HG02870 (cell line): ENCODE measurements around the gene CDC27.
"Not testable (repeated sequence)": the region's sequence is repeated elsewhere in the genome, so short reads cannot be mapped to it uniquely, and the experiment has no call there.

Experiments used
- ATAC-seq: cut with Tn5 transposase; IDR thresholded peaks from one replicate; pipeline ENCODE4 v1.9.1; 2021; ENCODE audit warnings: mild to moderate bottlenecking, moderate library complexity; ENCODE audit not compliant: unreplicated experiment

The CDC27 gene, protein sequence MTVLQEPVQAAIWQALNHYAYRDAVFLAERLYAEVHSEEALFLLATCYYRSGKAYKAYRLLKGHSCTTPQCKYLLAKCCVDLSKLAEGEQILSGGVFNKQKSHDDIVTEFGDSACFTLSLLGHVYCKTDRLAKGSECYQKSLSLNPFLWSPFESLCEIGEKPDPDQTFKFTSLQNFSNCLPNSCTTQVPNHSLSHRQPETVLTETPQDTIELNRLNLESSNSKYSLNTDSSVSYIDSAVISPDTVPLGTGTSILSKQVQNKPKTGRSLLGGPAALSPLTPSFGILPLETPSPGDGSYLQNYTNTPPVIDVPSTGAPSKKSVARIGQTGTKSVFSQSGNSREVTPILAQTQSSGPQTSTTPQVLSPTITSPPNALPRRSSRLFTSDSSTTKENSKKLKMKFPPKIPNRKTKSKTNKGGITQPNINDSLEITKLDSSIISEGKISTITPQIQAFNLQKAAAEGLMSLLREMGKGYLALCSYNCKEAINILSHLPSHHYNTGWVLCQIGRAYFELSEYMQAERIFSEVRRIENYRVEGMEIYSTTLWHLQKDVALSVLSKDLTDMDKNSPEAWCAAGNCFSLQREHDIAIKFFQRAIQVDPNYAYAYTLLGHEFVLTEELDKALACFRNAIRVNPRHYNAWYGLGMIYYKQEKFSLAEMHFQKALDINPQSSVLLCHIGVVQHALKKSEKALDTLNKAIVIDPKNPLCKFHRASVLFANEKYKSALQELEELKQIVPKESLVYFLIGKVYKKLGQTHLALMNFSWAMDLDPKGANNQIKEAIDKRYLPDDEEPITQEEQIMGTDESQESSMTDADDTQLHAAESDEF

DNA sequence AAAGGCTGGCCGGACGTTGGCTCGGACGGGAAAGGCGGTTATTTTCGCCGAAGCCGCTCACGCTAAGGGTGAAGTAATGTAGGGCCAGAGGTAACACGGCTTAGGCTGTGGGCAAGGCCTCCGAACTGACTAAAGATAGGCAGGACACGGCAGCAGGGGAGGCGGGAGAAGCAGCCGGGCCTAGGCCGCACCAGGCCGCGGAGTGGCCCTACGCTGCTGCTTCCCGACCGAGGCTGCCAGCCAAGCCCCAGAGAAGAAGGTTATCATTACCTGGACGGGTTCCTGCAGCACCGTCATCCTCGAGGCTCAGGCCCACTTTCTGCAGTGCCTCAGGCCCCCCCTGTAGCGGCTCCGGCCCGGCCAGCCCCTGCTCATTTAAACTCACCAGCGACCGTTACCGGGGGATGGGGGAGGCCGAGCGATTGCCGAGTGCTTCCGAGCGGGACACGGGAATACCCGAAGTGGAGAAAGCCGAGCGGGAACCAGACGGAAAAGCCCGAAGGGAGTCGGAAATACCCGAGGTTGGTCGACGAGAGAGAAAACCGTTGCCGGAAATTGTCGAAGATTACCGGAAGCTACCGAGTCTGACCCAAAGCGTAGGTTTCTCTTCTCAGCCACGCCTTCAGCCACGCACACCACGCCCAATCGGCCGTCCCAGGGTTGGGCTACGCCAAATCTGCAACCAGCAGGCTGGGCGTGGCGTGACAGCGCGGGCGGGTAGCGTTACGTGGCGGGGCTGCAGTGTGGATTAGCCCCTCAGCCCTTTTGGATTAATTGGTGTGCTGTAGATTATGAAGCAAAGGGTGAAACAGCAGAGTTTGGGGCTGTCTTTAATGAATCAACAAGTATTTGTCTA is at the start of gene CDC27:
Gene CDC27 (minus strand): TSS at position 420 of the 856 bp plus-strand sequence. CDS start 123 bp downstream, at position 297.
- peak; percentile 90 for ATAC-seq

DNA sequence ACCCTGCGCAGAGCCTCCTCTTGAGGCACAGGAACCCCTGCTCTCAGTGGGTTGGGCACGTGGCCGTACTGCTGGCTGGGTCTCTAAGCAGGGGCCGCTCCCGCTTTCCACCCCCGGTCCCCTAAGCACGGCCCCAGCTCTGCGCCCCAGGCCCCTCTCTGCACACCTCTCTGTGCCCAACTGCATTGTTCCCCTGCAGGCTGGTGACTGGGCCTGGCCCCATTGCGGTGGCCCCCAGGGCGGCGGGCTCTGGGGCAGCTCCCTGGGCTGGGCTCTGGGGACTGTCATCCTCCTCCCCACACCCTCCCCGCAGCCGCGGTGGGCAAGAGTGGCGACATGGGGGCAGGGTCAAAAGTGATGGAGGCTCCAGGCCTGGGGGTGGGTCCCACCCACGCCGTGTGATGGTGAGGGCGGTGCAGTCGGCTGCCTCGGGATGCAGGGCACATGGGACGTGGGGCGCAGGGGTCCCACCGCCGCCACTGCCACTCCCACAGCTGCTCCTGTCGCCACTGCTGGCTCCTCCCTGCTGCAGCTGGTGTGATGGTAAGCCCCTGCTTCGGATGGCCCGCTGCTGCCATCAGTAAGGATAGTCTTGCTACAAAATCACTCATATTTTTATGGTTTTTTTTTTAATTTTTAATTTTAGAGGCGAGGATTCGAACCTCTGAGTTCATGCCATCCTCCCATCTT is 49.4 kb upstream of the CDC27 start:
- no peak for ATAC-seq

- ATAC-seq, result no peak
Observed at GRCh38 chr17:47237841-47238240, 48.7 kb upstream of the CDC27 start.

DNA sequence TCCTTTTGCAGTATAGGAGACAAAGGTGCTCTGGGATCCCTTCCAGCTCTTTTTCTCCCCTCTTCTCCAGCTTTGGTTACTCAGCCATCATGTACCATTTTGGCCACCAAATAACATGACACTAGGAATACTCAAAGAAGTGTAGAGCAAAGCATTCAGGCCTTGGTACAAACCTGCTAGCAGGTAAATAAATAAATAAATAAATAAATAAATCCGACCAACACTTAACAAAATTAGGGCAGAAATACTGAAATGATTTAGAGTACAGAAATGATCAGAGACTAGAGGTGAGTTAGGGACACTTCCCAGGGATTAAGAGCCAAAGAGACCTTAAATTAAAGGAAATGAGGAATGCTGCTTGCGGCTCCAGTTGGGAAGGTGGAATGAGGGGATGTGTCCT is 46.8 kb upstream of the CDC27 start:
- no peak for ATAC-seq

DNA sequence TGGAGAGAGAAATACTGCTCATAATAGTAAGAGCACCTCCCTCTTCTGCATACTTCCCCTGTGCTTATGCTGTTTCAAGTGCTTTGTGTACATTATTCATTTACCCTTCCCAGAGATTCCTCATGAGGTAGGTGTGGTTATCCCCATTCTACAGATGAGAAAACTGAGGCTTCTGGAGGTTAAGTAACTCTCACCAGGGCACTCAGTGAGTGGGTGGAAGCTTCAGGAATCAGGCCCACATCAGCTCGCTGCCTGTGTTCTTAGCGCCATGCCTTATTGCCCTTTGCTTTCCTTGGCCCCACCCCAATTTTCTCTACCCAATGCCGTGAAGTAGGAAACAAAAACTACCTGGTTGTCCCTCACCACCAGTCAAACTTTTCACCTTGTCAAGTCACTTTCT is 46.4 kb upstream of the CDC27 start:
- ATAC-seq, result no peak

- ATAC-seq, result no peak
Observed at GRCh38 chr17:47232465-47232864, 43.4 kb upstream of the CDC27 start.

DNA sequence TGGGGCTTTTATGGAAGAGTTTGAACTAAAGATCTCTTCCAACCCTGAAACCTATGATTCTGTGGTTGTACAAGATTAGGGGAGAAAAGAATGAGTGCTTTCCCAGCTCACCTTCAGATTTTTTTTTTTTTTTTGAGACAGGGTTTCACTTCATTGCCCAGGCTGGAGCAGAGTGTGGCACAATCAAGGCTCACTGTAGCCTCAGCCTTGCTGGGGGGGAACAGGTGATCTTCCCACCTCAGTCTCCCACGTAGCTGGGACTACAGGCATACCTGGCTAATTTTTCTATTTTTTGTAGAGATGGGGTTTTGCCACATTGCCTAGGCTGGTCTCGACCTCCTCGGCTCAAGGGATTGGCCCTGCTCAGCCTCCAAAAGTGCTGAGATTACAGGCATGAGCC is 42.8 kb upstream of the CDC27 start:
- ATAC-seq, result no peak

GRCh38 chr17:47231334-47231733 is 42.2 kb upstream of the CDC27 start:
- ATAC-seq, result no peak

GRCh38 chr17:47230864-47231263 is 41.8 kb upstream of the CDC27 start:
- no peak for ATAC-seq

DNA sequence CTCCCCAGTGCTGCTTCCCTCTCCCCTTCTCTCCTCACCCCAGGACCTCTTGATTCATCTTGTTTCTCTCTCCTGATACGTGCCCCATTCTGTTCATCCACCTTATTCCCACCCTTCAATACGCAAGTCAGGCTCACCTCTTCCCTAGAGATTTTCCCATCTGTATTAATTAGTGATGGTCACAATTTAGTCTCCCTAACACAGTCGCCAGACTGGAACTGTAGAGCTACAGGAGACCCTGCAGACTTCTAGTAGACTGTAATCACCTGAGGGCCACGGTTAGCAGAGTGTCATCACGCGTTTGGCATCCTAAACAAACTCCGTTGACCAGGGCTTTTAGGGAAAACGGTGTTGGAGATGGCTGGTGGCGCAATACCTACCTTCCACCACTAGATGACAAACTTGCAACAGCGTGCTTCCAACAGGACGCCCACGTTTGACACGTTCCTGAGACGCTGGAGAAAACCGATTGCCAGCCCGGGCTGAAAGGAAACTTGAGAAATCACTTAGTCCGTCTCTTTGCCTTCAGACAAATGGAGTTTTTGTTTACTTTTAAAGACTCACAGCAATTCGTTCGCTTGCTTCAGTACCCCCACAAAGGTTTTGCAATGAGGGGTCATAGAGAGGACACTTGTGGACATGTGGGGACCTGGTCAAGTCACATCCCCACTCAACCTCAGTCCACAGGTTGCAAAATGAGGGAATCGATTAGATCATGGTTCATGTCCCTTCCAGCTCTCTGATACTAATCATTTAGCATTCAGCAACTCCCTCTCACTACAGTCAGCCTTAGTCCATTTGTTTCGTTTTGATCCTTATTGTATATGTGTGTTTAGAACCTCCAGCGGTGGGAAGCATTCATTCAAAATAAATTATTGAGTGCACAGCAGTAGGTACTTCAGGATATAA is 40.7 kb upstream of the CDC27 start:
- no peak for ATAC-seq

GRCh38 chr17:47227862-47228261 is 38.8 kb upstream of the CDC27 start:
- no peak for ATAC-seq

GRCh38 chr17:47225911-47226688 is 37.0 kb upstream of the CDC27 start:
- ATAC-seq, result no peak

DNA sequence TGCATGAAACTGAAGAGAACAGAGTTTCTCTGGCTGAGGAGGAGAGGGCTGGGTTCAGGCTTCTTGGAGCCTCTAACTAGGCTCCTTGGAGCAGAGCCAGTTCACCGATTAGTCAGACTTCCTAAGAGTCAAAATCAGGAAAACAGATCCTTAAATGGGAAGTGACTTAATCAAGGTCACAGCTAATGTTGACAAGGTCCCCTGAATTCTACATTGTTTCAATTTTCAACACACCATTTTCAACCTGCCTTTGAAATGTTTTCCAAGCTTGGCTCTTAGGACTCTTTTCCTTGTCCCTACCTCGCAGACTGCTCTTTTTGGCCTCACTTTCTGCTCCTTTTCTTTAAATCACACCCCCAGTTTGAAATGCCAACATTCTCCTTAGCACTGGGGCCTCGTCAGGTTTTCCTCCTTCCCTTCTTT is 36.4 kb upstream of the CDC27 start:
- ATAC-seq, result no peak

GRCh38 chr17:47224966-47225365 is 35.9 kb upstream of the CDC27 start:
- ATAC-seq, result no peak

DNA sequence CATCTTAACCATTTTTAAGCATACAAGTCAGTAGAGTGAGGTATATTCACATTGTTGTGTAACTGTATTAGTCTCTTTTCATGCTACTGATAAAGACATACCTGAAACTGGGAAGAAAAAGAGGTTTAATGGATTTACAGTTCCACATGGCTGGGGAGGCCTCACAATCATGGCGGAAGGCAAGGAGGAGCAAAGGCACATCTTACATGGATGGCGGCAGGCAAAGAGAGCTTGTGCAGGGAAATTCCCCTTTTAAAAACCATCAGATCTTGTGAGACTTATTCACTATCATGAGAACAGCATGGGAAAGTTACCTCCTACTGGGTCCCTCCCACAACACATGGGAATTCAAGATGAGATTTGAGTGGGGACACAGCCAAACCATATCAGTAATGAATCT is 35.0 kb upstream of the CDC27 start:
- ATAC-seq, result not testable (repeated sequence)

- ATAC-seq, result no peak
Observed at GRCh38 chr17:47223460-47223859, 34.4 kb upstream of the CDC27 start.

DNA sequence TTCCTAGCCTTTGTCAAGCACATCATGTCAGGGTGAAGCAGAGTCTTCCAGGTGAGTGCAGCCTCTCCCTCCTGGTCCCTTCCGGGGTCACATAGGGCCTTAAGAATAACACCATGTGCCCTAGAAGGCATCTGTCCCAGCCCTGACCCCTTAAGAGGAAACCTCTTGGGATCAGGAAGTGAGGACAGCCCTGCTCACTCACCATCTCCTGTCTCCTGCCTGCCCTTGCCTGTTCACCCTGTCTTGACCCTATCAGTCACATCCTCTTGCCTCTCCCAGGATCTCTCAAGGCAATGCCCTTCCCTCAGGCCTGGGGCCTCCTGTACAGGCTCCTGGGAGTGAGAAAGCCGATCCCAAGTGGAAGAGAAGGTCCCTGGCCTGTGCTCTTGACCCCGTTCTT is 33.9 kb upstream of the CDC27 start:
- ATAC-seq, result no peak

- no peak for ATAC-seq
Observed at GRCh38 chr17:47222047-47222446, 33.0 kb upstream of the CDC27 start.

DNA sequence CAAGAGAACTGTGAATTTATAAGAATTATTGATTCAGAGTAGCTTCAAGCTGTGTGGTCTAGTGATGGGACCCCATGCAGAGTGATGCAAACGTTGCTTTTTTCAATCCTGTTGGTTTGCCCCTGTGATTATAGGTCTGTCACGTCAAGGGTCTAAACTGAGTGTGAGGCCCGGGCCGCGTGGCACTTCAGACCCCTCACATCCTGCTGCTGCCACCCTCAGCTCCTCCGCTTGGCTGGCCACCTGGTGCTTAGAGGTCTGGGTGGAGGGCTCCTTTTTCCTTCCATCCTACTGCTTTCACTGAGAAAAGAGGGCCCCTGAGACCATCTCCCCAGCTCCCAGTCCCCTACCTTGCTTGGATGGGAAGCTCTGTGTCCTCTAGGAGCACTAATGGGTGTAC is 32.1 kb upstream of the CDC27 start:
- no peak for ATAC-seq
